ENCODE data around the gene SLC45A1.
"Not testable (repeated sequence)": the region's sequence is repeated elsewhere in the genome, so short reads cannot be mapped to it uniquely, and the experiment has no call there.

SLC45A1 gene

GRCh38 chr1:8371372-8371991 lies 53.6 kb downstream of the SLC45A1 start:
- no peak for DNase-seq

DNA sequence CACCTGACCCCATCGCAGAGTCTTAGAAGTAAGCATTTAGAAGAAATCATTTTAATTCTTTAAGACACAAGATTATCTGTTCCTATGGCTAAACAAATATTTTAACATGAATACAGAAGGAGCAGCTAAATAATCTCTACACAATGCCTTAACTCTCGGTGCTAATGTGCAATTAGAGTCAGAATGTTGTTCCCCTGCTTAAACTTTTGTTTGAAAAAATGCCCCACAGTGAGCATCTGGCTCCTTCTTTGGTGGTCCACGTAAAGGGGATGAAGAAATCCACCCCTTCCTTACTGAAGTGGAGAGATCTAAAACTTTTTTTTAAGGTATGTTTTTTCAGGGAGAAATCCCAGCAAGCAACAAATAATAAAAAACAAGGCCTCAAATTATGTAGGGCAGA lies 55.2 kb downstream of the SLC45A1 start:
- no peak for DNase-seq

GRCh38 chr1:8373581-8374241 lies 55.8 kb downstream of the SLC45A1 start:
- DNase-seq, result peak; percentile 82

DNA sequence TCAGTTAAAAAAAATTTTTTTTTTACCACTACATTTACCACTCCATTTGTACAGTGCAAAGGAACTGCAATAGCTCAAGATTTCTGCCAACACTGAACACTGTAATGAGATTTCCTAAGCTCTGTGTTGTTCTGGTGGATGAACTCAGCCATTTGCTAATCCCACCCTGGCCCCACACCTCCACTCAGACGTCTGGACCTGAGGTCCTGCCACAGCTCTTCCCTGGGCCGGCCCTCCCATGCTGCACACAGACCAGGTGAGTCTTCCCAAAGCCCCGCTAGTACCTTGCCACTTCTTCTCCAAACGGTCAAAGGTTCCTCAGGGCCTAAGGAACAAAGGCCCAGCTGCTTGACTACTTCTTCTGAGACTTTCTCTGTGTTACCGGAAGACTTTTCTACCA lies 56.4 kb downstream of the SLC45A1 start:
- DNase-seq, result no peak

GRCh38 chr1:8374812-8375211 lies 56.9 kb downstream of the SLC45A1 start:
- DNase-seq, result peak; percentile 84

GRCh38 chr1:8376358-8376840 lies 58.5 kb downstream of the SLC45A1 start:
- no peak for DNase-seq

- no peak for DNase-seq
These were observed 59.5 kb downstream of the SLC45A1 start for GRCh38 chr1:8377271-8377981.

- DNase-seq, result no peak
These were observed 60.3 kb downstream of the SLC45A1 start for GRCh38 chr1:8378178-8378577.

GRCh38 chr1:8378981-8379470 lies 61.1 kb downstream of the SLC45A1 start:
- DNase-seq, result no peak

DNA sequence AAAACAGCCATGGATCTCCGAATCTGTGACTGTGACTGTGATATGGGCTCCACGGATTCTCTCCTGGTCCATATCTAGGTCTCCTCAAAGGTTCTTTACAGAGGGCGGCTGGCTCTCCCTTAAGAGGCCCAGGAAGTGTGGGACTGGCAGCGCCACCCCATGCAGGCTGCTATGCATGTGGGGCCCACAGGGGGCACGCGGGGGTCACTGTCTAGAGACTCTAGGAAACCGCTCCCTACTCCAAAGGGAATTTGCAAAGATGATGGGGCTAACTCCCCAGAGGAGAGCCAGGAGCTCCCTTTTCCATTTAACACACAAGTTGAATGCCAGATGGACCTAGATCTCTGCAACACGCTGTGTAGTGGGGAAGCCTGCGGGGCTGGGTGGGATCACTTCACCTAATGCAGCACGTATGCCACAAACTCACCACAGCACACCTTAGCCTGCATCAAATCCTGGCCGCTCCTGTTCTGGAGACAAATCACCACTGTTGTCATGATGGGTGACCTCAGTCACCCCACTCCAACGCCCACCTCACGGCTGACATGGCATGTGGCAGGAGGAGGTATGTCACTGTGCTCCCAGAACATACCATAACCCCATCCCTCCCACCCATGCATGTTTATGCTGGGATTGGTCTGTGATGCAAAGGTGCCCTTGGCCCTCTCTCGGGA lies 61.7 kb downstream of the SLC45A1 start:
- DNase-seq, result no peak

DNA sequence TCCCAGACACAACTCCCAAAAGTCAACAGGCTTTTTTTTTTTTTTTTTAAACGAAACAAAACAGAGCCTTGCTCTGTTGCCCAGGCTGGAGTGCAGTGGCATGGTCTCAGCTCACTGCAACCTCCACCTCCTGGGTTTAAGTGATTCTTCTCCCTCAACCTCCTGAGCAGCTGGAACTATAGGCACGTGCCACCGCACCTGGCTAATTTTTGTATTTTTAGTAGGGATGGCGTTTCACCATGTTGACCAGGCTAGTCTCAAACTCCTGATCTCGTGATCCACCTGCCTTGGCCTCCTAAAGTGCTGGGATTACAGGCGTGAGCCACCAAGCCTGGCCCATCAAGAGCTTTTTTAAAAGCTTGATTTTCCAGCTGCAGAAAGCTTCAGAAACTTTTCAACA lies 62.4 kb downstream of the SLC45A1 start:
- DNase-seq, result not testable (repeated sequence)

DNA sequence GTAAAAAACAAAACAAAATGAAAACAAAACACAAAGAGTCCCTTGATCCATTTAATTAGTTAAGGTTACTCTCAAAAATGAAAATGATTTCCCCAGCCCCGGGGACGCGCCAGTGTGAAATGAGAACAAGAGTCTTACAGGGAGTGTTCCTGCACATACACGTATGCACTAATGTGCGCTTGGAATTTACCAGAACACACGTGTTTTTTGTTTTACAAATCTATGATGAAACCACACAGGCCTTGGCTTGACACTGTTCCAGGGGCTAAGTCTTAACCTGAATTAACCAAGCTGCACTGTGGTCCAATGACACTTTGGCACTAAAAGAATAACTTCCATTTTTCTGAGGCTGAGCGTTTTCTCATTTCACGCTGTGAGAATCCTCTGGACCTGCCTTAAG lies 63.7 kb downstream of the SLC45A1 start:
- DNase-seq, result no peak

GRCh38 chr1:8382051-8382505 lies 64.2 kb downstream of the SLC45A1 start:
- no peak for DNase-seq

DNA sequence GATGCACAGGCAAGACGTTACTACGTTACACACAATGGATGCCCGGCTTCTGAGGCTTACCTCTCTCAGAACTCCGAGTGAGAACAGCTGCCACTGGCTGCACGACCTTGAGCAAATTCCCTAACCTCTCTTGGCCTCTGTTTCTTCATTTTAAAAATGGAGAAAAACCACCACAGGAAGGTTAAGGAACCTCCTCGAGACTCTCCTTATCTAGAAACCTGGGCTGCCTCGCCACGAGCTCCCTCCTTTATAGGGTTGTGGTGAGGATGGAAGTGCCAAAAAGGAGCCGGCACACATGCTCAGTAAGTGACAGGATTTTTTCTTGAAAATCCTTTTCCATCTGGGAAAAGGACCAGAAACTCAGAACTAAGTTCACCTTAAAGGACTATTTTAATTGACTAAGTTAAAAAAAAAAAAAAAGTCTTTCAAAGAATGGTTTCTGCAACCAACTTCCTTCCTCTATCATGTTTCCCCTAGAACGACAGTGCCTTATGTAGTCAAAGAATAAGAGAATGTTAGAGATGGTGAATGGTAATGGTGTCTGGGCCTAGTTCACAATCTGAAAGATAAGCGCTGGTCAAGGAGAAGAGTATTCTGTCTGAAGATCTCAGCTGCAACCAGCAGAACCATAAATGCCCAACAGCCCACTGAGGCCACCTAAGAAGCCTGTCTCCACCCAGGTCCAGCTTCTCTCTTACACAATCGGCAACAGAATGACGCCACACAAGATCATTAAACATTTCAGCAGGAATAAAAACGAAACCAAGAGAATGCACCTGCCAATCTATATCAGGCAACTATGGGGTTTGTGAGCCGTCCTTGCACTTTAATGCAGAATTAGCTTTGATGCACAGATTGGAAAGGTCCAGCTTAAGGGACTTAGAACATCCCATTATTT lies 64.9 kb downstream of the SLC45A1 start:
- no peak for DNase-seq

DNA sequence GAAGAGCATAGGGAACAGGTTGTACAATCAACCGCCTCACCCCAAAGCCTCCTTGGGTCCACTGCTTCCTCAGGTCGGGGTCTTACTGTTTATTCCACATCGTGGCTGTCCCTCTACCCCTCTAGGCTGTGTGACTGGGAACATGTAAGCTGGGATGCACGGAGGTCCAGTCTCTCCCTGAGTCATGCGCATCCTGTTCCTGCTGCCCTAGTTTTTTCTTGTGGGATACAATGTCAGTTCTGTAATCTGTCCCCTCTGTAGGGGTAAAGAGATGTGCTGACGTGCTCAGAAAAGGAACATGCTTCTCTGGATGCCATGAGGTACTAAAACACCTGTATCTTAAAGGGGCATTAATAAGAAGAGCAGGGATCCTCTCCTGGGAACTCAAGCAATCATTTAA lies 66.2 kb downstream of the SLC45A1 start:
- no peak for DNase-seq

DNA sequence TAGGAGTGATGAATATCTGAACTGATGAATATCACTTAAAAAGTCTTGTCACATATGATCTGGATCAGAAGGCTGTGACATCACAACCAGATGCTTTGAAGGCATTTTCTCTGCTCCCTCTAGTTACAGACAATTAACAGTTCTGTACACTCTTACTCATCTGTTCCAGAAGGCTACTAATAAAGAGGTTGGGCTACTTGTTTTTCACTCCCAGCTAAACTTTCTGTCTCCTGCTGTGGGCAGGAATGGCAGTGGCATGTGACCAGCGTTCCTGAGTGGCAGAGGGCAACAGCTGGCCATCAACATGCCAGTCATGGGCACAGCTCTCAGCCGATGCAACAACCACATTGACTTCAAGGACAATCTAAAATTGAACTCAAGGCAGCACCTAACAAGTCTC lies 66.7 kb downstream of the SLC45A1 start:
- no peak for DNase-seq

DNA sequence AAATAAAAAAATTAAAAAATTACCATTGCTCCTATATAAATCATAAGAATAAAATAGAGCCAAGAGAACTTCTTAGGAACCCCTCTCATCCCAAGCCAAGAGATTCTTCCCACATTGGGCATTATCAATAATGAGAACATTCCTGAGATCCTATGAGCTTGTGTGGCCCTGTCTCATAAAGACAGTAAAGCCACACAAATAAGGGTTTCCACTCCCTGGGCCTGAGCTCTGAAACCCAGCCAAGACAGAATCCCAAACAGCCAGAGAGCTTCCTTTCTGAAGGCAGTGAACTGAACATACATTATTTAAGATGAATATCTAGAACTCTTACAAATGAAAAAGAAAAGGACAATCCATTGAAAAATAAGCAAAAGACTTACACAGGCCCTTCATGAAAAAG lies 68.3 kb downstream of the SLC45A1 start:
- DNase-seq, result no peak

- no peak for DNase-seq
These were observed 71.0 kb downstream of the SLC45A1 start for GRCh38 chr1:8388732-8389562.

GRCh38 chr1:8389958-8390535 lies 72.1 kb downstream of the SLC45A1 start:
- DNase-seq, result no peak

DNA sequence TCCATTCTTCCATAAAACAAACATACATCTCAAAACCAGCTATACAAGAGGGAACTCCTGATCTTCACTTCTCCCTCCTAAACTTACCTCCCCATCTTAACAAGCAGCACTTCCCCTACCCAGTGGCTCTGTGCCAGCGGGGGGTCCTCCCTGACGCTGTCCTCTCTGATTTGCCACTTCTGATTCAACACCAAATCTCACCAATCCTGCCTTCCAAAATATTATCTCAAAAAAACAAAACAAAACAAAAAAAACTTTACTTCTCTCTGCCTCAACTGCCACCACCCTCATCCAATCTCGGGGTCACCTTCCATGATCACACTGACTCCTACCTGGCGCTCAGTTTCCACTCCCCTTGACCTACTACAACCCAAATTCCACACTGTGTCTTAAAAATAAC lies 72.8 kb downstream of the SLC45A1 start:
- no peak for DNase-seq

GRCh38 chr1:8392522-8392921 lies 74.6 kb downstream of the SLC45A1 start:
- DNase-seq, result no peak
